Activated T-helper 1 cell treated with anti-CD3 and anti-CD28 coated beads, Interleukin-12 subunit alpha, Interleukin-12 subunit beta, Interleukin-2, Interleukin-4 antibody, amounts not matched to agents 30 ng/mL and 10 ng/mL and 1 ng/mL, durations not matched to agents 14 hours and 24 hours and 36 hours (primary cell): ENCODE results near the gene SYNE1. TPM values are rescaled to one million over a fixed set of nuclear protein-coding genes. Genes with fewer than 3 reads are reported as not detected.

ENCODE experiments used
- DNase-seq: peaks from one replicate; pipeline ENCODE4 v3.0.0; 2021; ENCODE audit warnings: low spot score
- H3K27ac Mint-ChIP-seq: one replicate; pipeline ENCODE4 v1.8.0; 2021; ENCODE audit warnings: mild to moderate bottlenecking, mixed read lengths
- H3K27me3 Mint-ChIP-seq: one replicate; pipeline ENCODE4 v1.8.0; 2022; ENCODE audit warnings: mild to moderate bottlenecking, moderate library complexity, mixed read lengths; ENCODE audit not compliant: insufficient read depth
- H3K36me3 Mint-ChIP-seq: one replicate; pipeline ENCODE4 v1.8.0; 2021; ENCODE audit warnings: low read depth, mixed read lengths
- H3K4me1 Mint-ChIP-seq: one replicate; pipeline ENCODE4 v1.8.0; 2021; ENCODE audit warnings: low read depth, mixed read lengths
- H3K4me3 Mint-ChIP-seq: one replicate; pipeline ENCODE4 v1.8.0; 2021; ENCODE audit warnings: mild to moderate bottlenecking, moderate library complexity, mixed read lengths
- H3K9me3 Mint-ChIP-seq: one replicate; pipeline ENCODE4 v1.8.0; 2021; ENCODE audit warnings: mixed read lengths
- intact Hi-C: fragments of 100-400 bp; cut with micrococcal nuclease; formaldehyde crosslinking; loops from one replicate; pipeline ENCODE4 v1.15.1; 2024
- total RNA-seq: library from RNA; stranded (reverse); gene quantifications from 2 replicates; pipeline ENCODE4 v1.2.3, GENCODE V29; 2022

Gene SYNE1
- total RNA-seq, 1 donor from 2014 or later, result 16.0 TPM

DNA sequence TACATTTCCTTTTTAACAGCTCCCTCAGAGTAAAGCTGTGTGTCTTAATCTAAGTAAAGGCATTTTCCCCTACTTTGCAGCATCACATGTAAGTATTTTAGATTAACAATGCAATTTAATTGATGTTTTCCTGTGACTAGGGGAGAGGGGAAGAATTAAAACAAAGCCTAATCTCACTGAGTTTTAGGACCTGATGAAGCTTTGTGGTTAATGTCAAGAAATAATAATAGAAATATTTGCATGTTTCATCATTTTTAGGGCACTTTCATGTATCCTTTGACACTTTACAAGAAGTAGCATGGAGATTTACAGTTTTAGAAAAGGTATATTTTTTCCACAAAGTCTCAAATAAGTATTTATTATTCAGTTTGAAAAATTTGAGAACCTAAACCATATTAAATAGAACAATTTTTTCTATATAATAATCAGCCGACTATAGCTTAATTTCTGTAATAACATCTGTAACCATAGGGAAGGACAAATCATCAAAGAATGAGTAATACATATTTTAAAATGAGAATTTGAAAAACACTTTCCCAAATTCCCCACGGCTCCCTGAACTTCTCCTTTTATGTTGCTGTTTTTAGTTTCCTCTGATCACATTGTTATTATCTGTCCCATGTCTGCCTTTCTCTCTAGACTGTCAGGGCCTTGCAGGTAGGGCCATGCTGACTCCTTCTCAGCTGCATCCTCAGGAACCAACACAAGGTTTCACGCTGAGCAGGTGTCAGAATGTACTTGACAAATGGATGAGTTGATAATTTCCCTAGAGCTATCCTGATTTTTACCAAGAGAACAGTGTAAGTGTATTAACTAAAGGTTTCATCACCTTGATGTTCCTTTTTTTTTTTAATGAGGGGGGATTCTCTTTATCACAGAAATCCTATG, 338.1 kb downstream of the SYNE1 start:
- Mint-ChIP-seq H3K27ac (no peak overlapping the region), H3K9me3 (no peaks in the 10 kb centered on the region), H3K36me3 (peaks cover 8% of the 10 kb centered on the region), H3K4me3 (no peak overlapping the region), H3K27me3 (no peaks in the 10 kb centered on the region), H3K4me1 (peaks cover 41% of the 10 kb centered on the region)
- intact Hi-C loops, result no loop called here
- no peak for DNase-seq

DNA sequence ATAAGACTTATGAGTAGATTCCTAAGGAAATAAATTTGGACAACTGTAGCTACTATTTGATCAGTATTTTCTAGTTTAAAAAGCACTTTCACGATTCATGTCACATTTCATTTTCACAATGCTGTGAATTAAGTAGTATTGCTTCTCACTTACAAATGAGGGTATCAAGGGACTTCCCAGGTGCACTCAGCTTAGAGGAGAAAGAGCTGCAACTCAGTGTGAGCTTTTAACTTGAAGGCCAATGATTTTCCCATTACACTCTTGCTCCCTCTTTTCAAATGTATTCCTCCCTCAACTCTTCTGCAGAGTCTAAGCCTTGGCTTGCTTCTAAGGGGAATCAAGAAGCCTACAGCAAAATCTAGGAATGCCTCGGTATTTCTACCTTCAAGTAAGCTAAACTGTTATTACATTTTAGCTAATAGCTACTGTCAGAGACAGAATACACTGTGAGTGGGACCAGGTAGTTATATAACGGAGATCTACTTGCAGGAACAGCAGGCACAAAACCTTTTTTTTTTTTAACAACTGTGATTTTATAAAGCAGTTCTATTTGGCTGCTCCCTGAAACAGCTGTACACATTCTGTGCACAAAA, 339.0 kb downstream of the SYNE1 start:
- DNase-seq, result no peak
- Mint-ChIP-seq H3K9me3 (no peaks in the 10 kb centered on the region), H3K4me1 (peaks cover 41% of the 10 kb centered on the region), H3K27ac (no peak overlapping the region), H3K4me3 (no peak overlapping the region), H3K27me3 (no peaks in the 10 kb centered on the region), H3K36me3 (peaks cover 14% of the 10 kb centered on the region)
- intact Hi-C loops, result no loop called here

DNA sequence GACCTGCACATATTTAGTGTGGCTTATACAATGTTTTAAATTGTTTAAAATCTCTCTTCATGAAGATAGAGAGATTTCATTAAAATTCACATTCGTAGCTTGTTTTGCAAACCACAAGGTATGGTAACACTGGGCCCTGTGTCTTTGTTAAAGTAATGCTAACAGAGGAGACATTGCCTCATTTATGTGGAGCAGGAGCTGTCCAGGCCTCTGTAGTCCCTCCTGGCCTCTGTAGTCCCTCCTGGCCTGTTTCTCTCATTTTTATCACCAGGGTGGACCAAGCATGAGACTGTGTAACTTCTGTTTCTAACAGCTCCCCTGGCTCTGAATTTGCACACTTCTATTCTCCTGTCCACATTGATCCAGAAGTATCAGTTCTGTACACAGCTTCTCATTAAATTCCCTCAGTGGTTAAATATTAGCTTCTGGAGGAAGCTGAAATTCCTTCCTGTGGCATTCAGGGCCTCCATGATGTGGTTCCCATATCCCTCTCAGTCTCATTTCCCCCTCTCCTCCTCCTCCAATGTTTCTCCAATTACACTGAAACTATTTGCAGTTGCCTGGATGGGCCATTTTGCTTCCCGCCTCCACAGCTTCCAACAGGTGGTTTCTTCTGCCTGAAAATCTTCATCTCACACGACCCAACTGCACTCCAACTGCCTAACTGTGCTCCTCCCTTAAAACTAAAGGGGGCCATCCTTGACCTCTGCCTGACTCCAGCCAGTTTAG, 340.4 kb downstream of the SYNE1 start:
- DNase-seq, result no peak
- intact Hi-C loops, result no loop called here
- H3K4me1 Mint-ChIP-seq, result peaks cover 33% of the 10 kb centered on the region
- no peak overlapping the region for H3K27ac Mint-ChIP-seq
- H3K4me3 Mint-ChIP-seq, result no peak overlapping the region
- no peaks in the 10 kb centered on the region for H3K9me3 Mint-ChIP-seq
- H3K27me3 Mint-ChIP-seq, result no peaks in the 10 kb centered on the region
- H3K36me3 Mint-ChIP-seq, result peaks cover 19% of the 10 kb centered on the region

DNA sequence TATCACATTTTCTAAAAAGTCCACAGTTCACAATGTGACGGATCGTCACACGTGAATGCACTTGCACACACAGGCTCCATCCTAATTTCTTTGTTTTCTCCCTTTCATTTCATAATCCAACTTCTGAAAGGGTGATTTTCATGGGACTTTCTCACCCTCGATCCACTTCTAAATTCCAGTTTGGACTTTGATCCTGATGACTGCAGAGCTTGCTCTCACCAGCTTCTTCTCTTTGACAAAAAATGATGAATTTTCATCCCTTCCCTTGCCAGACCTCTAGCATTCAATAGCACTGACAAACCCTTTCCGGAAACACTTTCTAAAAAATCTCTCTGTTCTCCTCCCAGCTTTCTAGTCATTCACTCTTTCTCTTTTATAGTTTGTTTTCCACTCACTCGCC, 341.2 kb downstream of the SYNE1 start:
- DNase-seq, result no peak
- intact Hi-C loops, result no loop called here
- no peak overlapping the region for H3K27ac Mint-ChIP-seq
- H3K36me3 Mint-ChIP-seq, result peaks cover 20% of the 10 kb centered on the region
- H3K4me1 Mint-ChIP-seq, result peaks cover 24% of the 10 kb centered on the region
- no peaks in the 10 kb centered on the region for H3K9me3 Mint-ChIP-seq
- H3K4me3 Mint-ChIP-seq, result no peak overlapping the region
- no peaks in the 10 kb centered on the region for H3K27me3 Mint-ChIP-seq

DNA sequence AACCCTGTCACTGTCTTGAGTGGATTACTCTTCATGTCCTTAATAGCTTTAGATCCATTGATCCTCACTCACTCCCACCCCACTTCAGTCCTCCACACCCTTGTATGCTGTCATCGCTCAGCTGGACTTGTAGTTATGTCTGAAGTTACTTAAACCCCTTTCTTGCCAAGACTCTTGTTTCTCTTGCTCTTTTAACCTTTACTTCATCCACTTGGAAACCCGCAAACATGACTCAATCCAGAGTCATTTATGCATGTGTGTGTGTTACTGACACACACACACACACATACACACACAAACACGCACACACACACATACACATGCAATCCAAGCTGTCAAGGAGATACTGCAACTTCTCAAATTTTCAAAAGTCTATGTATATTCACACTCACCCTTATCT, 341.8 kb downstream of the SYNE1 start:
- H3K27me3 Mint-ChIP-seq, result no peaks in the 10 kb centered on the region
- peaks cover 18% of the 10 kb centered on the region for H3K4me1 Mint-ChIP-seq
- intact Hi-C loops, result no loop called here
- no peak overlapping the region for H3K4me3 Mint-ChIP-seq
- H3K9me3 Mint-ChIP-seq, result no peaks in the 10 kb centered on the region
- H3K36me3 Mint-ChIP-seq, result peaks cover 20% of the 10 kb centered on the region
- DNase-seq, result no peak
- no peak overlapping the region for H3K27ac Mint-ChIP-seq

DNA sequence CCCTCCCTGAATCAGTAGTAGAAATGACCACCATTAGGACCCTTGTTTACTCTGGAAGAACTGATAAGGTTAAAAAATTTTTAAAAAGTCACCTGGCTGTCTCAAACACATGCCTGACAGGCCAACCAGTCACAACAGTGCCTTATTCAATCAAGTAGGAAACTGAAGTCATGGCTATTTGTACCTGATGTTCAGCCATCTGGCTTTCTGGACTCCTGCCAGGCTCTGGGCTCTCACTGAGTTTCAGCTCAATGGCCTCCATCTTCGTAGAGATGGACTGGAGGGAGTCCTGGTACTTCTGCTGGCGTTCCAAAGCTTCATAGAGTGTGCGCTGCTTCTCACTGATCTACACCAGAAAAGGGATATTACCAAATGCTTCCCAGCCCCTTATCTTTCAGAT, 343.8 kb downstream of the SYNE1 start:
- Mint-ChIP-seq H3K27me3 (no peaks in the 10 kb centered on the region), H3K36me3 (peaks cover 22% of the 10 kb centered on the region), H3K4me3 (no peak overlapping the region), H3K4me1 (peaks cover 4% of the 10 kb centered on the region), H3K9me3 (no peaks in the 10 kb centered on the region), H3K27ac (no peak overlapping the region)
- intact Hi-C loops, result no loop called here
- no peak for DNase-seq

DNA sequence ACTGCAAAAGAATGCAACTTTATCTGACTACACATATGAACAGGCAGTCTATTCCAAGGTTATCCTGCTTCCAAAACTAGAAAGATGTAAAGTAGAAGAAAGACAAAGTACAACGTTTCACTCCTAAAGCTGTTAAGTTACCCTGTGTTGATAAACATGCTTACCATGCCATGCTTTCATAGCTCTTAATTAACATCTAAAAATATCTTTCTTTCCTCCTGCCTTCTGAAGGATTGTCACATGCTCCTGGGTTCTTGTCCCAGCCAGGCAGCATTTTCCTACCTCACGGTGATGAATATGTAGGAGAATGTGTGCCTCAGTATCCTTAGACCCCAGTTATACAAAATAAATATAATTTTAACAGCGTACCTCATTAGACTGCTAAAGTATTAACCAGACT, 344.6 kb downstream of the SYNE1 start:
- H3K4me3 Mint-ChIP-seq, result no peak overlapping the region
- peaks cover 25% of the 10 kb centered on the region for H3K36me3 Mint-ChIP-seq
- H3K27me3 Mint-ChIP-seq, result no peaks in the 10 kb centered on the region
- no peaks in the 10 kb centered on the region for H3K9me3 Mint-ChIP-seq
- no peak overlapping the region for H3K27ac Mint-ChIP-seq
- no peaks in the 10 kb centered on the region for H3K4me1 Mint-ChIP-seq
- DNase-seq, result no peak
- intact Hi-C loops, result no loop called here

DNA sequence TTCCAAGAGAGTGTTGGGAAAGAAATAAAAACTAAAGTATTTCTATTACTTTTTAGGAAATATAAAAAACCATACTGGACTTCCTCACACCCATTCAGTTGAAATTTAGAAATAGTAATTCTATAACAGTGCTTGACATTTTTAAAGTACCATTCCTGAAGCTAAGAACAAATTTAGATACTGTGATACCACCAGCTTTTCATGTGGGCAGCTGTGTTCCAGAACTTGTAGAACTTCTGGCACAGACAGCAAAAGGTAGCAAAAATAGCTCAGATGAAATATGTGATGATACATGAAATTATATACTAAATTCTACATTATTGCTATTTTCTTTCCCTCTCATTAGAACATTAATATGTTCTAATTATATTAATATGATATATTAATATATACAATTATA, 346.5 kb downstream of the SYNE1 start:
- Mint-ChIP-seq H3K27ac (no peak overlapping the region), H3K27me3 (no peaks in the 10 kb centered on the region), H3K4me1 (no peaks in the 10 kb centered on the region), H3K9me3 (no peaks in the 10 kb centered on the region), H3K36me3 (peaks cover 25% of the 10 kb centered on the region), H3K4me3 (no peak overlapping the region)
- DNase-seq, result no peak
- intact Hi-C loops, result no loop called here

DNA sequence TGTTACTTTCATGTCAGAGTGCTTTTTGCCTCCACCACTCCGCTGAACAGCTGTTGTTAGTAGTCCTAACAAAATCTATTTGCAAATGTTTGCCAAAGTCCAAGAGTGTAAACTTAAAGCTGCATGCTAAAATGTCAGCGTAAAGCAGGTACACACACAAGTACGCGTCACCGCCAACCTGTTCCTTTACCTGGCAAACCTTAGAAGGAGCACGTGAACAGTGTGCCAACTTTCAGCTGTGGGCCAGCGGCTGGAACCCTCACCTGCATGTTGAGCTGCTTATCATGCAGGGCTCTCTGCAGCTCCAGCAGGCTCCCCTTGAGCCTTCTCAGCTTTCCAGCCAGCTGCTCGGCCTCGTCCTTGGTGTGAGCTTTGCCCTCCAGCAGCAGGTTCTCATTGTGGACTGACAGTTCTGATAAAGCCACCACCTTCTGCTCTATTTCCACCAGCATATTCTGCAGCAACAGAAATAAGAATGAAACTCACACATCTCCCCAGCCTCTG, 359.3 kb downstream of the SYNE1 start:
- H3K4me3 Mint-ChIP-seq, result no peak overlapping the region
- H3K27me3 Mint-ChIP-seq, result no peaks in the 10 kb centered on the region
- intact Hi-C loops, result no loop called here
- H3K36me3 Mint-ChIP-seq, result peaks cover 19% of the 10 kb centered on the region
- H3K27ac Mint-ChIP-seq, result no peak overlapping the region
- DNase-seq, result no peak
- H3K4me1 Mint-ChIP-seq, result no peaks in the 10 kb centered on the region
- no peaks in the 10 kb centered on the region for H3K9me3 Mint-ChIP-seq

DNA sequence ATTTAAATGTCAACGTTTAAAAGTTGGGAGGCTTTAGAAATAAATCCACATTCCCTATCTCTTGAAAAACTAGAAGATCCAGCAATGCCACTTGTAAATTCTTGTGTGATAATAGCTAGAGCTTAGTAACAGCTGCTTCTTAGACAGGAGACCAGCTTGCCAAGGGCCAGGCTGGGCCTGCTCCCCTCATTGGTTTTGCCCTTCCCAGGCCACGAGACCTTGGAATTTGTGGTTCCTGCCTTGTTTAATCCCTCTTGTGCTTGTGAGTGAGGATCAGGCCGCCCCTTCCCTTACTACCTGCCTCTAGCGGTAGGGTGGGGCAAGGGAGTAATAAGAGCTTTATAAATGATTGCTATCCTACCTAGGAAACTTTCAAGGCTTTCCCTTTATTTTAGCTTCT, 363.5 kb downstream of the SYNE1 start:
- H3K4me1 Mint-ChIP-seq, result peaks cover 8% of the 10 kb centered on the region
- no peaks in the 10 kb centered on the region for H3K9me3 Mint-ChIP-seq
- no peak for DNase-seq
- intact Hi-C loops, result no loop called here
- H3K4me3 Mint-ChIP-seq, result no peak overlapping the region
- H3K36me3 Mint-ChIP-seq, result peaks cover 14% of the 10 kb centered on the region
- H3K27me3 Mint-ChIP-seq, result no peaks in the 10 kb centered on the region
- no peak overlapping the region for H3K27ac Mint-ChIP-seq

DNA sequence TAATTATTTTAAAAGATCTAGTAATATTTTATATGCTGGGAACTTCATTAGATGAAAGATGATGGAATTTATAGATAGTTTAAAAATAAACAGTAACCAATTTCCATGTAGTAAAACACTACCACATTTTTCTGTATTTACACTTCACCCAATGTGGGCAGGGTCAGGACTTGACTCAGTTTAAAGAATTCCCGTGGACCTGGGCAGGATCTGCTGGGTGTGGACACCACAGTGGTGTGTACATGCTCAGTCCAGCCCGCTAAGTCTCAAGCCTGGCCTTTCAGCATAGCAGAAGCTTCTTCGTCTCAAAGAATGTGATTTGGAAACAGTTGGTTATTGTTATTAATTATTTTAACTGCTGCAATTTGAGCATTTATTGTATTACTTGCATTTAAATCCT, 364.2 kb downstream of the SYNE1 start:
- no peak overlapping the region for H3K27ac Mint-ChIP-seq
- no peak for DNase-seq
- H3K4me1 Mint-ChIP-seq, result peaks cover 8% of the 10 kb centered on the region
- H3K27me3 Mint-ChIP-seq, result no peaks in the 10 kb centered on the region
- intact Hi-C loops, result no loop called here
- no peaks in the 10 kb centered on the region for H3K9me3 Mint-ChIP-seq
- peaks cover 14% of the 10 kb centered on the region for H3K36me3 Mint-ChIP-seq
- no peak overlapping the region for H3K4me3 Mint-ChIP-seq

DNA sequence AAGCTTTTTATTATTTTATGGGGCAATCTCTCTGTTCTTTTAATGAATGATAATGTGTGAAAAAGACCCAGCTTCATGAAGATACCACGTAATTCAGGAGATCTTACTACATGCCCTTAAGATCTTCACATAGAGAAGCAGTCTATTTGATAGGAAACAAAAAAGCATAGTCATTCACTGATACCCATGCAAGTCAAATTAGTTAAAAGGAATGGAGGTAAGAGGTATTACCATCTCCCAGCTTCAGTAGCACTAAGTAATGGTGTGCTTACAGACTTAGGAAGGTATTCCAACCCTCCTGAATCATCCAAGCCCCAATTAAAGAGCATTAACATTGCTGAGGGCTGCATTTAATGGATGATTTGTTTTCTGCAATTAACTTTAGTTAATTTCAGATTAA, 364.7 kb downstream of the SYNE1 start:
- Mint-ChIP-seq H3K4me1 (peaks cover 8% of the 10 kb centered on the region), H3K36me3 (peaks cover 12% of the 10 kb centered on the region), H3K4me3 (no peak overlapping the region), H3K27me3 (no peaks in the 10 kb centered on the region), H3K27ac (no peak overlapping the region), H3K9me3 (no peaks in the 10 kb centered on the region)
- intact Hi-C loops, result no loop called here
- no peak for DNase-seq
